Measurements from ENCODE around the gene NAPEPLD. TPM values are rescaled to one million over a fixed set of nuclear protein-coding genes. Genes with fewer than 3 reads are reported as not detected.
"Not testable (repeated sequence)": the region's sequence is repeated elsewhere in the genome, so short reads cannot be mapped to it uniquely, and the experiment has no call there.

NAPEPLD gene
- total RNA-seq, 2 experiments from 2014 or later: 13.5 to 15.4 TPM

DNA sequence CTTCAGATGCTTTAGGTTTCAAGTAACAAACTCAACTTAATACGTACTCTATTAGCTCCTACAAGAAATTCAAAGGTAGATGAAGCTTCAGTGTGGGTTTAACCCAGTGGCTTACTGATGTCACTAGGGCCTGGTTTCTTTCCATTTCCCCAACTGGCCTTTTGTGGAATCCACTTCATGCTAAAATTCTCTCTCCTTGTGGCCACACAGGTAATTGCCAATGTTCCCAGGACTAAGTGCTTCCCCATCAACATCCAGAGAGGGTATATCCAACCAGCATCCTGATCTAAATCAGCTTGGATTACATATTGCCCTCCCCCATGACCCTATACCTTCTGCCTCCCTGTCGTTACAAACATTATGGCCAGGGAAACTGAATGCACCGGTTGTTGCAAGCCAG, 85.0 kb downstream of the NAPEPLD start:
- no peaks in the 10 kb centered on the region for H3K4me1 ChIP-seq (ENCODE audit: insufficient read depth, low read length, poor library complexity, severe bottlenecking)
- no peaks in the 10 kb centered on the region for H3K79me2 ChIP-seq (ENCODE audit: insufficient read depth, low read depth, low read length)
- TF ChIP-seq, protein P1, sequence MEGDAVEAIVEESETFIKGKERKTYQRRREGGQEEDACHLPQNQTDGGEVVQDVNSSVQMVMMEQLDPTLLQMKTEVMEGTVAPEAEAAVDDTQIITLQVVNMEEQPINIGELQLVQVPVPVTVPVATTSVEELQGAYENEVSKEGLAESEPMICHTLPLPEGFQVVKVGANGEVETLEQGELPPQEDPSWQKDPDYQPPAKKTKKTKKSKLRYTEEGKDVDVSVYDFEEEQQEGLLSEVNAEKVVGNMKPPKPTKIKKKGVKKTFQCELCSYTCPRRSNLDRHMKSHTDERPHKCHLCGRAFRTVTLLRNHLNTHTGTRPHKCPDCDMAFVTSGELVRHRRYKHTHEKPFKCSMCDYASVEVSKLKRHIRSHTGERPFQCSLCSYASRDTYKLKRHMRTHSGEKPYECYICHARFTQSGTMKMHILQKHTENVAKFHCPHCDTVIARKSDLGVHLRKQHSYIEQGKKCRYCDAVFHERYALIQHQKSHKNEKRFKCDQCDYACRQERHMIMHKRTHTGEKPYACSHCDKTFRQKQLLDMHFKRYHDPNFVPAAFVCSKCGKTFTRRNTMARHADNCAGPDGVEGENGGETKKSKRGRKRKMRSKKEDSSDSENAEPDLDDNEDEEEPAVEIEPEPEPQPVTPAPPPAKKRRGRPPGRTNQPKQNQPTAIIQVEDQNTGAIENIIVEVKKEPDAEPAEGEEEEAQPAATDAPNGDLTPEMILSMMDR (conservative IDR thresholded peaks at IDR 0.05; ENCODE audit: low read length): no peak
- no peak for TF ChIP-seq EZH2phosphoT487 (IDR thresholded peaks at IDR 0.05; ENCODE audit: borderline replicate concordance, low read depth, low read length)
- ChIA-PET CTCF (ENCODE audit: unreplicated experiment) (no interaction called here), POLR2A (interaction anchor here (1.0 kb wide), 1 partner anchor 11 kb away, joined by 3 read pairs; the partner anchor contains the start of genes ARMC10 and FBXL13)
- H2AFZ ChIP-seq (ENCODE audit: low read length): no peak overlapping the region
- H4K20me1 ChIP-seq (ENCODE audit: insufficient read depth, low read length): no peaks in the 10 kb centered on the region
- H3K4me3 ChIP-seq (ENCODE audit: low read depth, low read length, poor library complexity, severe bottlenecking): no peak overlapping the region
- no peaks in the 10 kb centered on the region for H3K9me2 ChIP-seq (ENCODE audit: insufficient read depth, low read length)
- no peak overlapping the region for H3K27ac ChIP-seq (ENCODE audit: low read depth, low read length, poor library complexity, severe bottlenecking)
- intact Hi-C loops (cut with micrococcal nuclease; ENCODE audit: unreplicated experiment): loop anchor here (5.0 kb wide), 1 partner anchor 302 kb away; no protein-coding TSS in a partner anchor
- H3K9me3 ChIP-seq (ENCODE audit: low read length): no peaks in the 10 kb centered on the region
- no peaks in the 10 kb centered on the region for H3K36me3 ChIP-seq (ENCODE audit: insufficient read depth, low read length)
- BruUV-seq (replicated peaks): no TSS peak
- DNase-seq (ENCODE audit: low spot score): no peak
- H3K4me2 ChIP-seq (ENCODE audit: low read length): no peak overlapping the region

DNA sequence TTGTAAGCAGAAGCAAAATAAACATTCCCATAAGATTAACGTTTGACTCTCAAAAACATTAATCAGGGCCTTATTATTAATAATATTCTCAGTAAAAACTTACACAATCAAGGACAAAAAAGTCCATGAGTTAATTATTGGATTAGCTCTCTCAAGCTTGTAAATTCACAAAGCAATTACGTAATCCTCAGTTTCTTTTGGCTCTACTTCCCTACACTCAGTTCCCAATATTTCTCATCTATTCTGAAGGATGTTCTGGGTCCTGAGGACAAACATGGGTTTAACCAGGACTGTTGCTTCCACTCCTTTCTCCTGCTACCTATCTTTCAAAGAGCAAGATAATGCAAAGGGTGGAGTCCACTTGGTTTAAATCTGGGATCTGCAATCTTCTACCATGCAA, 89.4 kb downstream of the NAPEPLD start:
- Histone ChIP-seq H3K79me2 (ENCODE audit: insufficient read depth, low read depth, low read length) (no peaks in the 10 kb centered on the region), H3K36me3 (ENCODE audit: insufficient read depth, low read length) (no peaks in the 10 kb centered on the region), H4K20me1 (ENCODE audit: insufficient read depth, low read length) (no peaks in the 10 kb centered on the region), H2AFZ (ENCODE audit: low read length) (no peak overlapping the region), H3K9me2 (ENCODE audit: insufficient read depth, low read length) (no peaks in the 10 kb centered on the region), H3K9me3 (ENCODE audit: low read length) (no peaks in the 10 kb centered on the region), H3K27ac (ENCODE audit: low read depth, low read length, poor library complexity, severe bottlenecking) (no peak overlapping the region), H3K4me2 (ENCODE audit: low read length) (no peak overlapping the region), H3K4me1 (ENCODE audit: insufficient read depth, low read length, poor library complexity, severe bottlenecking) (no peaks in the 10 kb centered on the region), H3K4me3 (ENCODE audit: low read depth, low read length, poor library complexity, severe bottlenecking) (no peak overlapping the region)
- TF ChIP-seq, protein P1 (conservative IDR thresholded peaks at IDR 0.05; ENCODE audit: low read length): no peak
- TF ChIP-seq EZH2phosphoT487 (IDR thresholded peaks at IDR 0.05; ENCODE audit: borderline replicate concordance, low read depth, low read length): no peak
- intact Hi-C loops (cut with micrococcal nuclease; ENCODE audit: unreplicated experiment): loop anchor here (10.0 kb wide), 1 partner anchor 115 kb away; no protein-coding TSS in a partner anchor
- POLR2A ChIA-PET: interaction anchor here (0.6 to 1.3 kb wide), 2 partner anchors 27 to 311 kb away, joined by 3 read pairs; partner anchors contain the start of gene FAM185A
- no TSS peak for BruUV-seq (replicated peaks)
- DNase-seq (ENCODE audit: low spot score): no peak
- CTCF ChIA-PET (ENCODE audit: unreplicated experiment): no interaction called here

DNA sequence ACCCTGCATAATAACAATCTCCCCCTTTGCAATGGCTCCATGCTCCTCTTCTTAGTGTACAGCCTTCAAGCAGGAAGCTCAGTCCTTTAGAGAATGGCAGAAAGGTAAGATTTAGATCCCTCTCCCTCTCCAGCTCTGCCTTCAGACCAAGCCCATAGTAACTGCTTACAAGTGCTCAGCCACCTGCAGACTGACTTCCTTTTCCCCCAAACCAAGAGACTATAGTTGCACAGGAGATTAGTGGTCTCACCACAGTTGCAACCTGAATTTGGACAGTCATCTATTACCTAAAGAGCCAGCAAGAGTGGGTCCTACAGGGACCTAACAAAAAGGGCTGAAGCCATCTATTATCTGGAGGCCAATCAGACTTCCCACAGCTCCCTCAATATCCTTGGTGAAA, 90.8 kb downstream of the NAPEPLD start:
- intact Hi-C loops (cut with micrococcal nuclease; ENCODE audit: unreplicated experiment): loop anchor here (10.0 kb wide), 1 partner anchor 113 kb away; no protein-coding TSS in a partner anchor
- ChIA-PET CTCF (ENCODE audit: unreplicated experiment) (no interaction called here), POLR2A (interaction anchor here (0.6 to 1.3 kb wide), 3 partner anchors 42 to 1423 kb away, joined by 3 read pairs; partner anchors contain the start of gene FAM185A)
- DNase-seq (ENCODE audit: low spot score): peak; percentile 7
- H3K4me3 ChIP-seq (ENCODE audit: low read depth, low read length, poor library complexity, severe bottlenecking): no peak overlapping the region
- H3K4me1 ChIP-seq (ENCODE audit: insufficient read depth, low read length, poor library complexity, severe bottlenecking): no peaks in the 10 kb centered on the region
- no peak overlapping the region for H3K27ac ChIP-seq (ENCODE audit: low read depth, low read length, poor library complexity, severe bottlenecking)
- H3K9me2 ChIP-seq (ENCODE audit: insufficient read depth, low read length): no peaks in the 10 kb centered on the region
- no TSS peak for BruUV-seq (replicated peaks)
- H4K20me1 ChIP-seq (ENCODE audit: insufficient read depth, low read length): no peaks in the 10 kb centered on the region
- no peaks in the 10 kb centered on the region for H3K36me3 ChIP-seq (ENCODE audit: insufficient read depth, low read length)
- H3K4me2 ChIP-seq (ENCODE audit: low read length): no peak overlapping the region
- H3K9me3 ChIP-seq (ENCODE audit: low read length): no peaks in the 10 kb centered on the region
- H3K79me2 ChIP-seq (ENCODE audit: insufficient read depth, low read depth, low read length): no peaks in the 10 kb centered on the region
- TF ChIP-seq EZH2phosphoT487 (IDR thresholded peaks at IDR 0.05; ENCODE audit: borderline replicate concordance, low read depth, low read length): no peak
- TF ChIP-seq, protein P1 (conservative IDR thresholded peaks at IDR 0.05; ENCODE audit: low read length): no peak
- H2AFZ ChIP-seq (ENCODE audit: low read length): no peak overlapping the region

DNA sequence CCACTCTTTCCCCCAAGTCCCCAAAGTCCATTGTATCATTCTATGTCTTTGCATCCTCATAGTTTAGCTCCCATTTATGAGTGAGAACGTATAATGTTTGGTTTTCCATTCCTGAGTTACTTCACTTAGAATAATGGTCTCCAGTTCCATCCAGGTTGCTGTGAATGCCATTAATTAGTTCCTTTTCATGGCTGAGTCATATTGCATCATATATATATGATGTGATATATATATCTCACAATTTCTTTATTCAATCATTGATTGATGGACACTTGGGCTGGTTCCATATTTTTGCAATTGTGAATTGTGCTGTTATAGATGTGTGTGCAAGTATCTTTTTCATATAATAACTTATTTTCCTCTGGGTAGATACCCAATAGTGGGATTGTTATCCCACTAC, 92.9 kb downstream of the NAPEPLD start:
- H3K79me2 ChIP-seq (ENCODE audit: insufficient read depth, low read depth, low read length); BruUV-seq (replicated peaks); CTCF ChIA-PET (ENCODE audit: unreplicated experiment); H3K9me2 ChIP-seq (ENCODE audit: insufficient read depth, low read length); H4K20me1 ChIP-seq (ENCODE audit: insufficient read depth, low read length); H3K4me1 ChIP-seq (ENCODE audit: insufficient read depth, low read length, poor library complexity, severe bottlenecking); POLR2A ChIA-PET; H2AFZ ChIP-seq (ENCODE audit: low read length); H3K4me3 ChIP-seq (ENCODE audit: low read depth, low read length, poor library complexity, severe bottlenecking); H3K4me2 ChIP-seq (ENCODE audit: low read length); H3K36me3 ChIP-seq (ENCODE audit: insufficient read depth, low read length); DNase-seq (ENCODE audit: low spot score); H3K27ac ChIP-seq (ENCODE audit: low read depth, low read length, poor library complexity, severe bottlenecking); H3K9me3 ChIP-seq (ENCODE audit: low read length): not testable (repeated sequence)
- intact Hi-C loops (cut with micrococcal nuclease; ENCODE audit: unreplicated experiment): loop anchor here (10.0 kb wide), 1 partner anchor 111 kb away; no protein-coding TSS in a partner anchor

Measured in OCI-LY7 (cell line).